Activated naive CD8-positive, alpha-beta T cell treated with anti-CD3 and anti-CD28 coated beads, Interleukin-2, amount 50 U/mL, for 16 hours (primary cell): Measurements from ENCODE around the gene SPIN1.

Source experiments
- DNase-seq: peaks from one replicate; pipeline ENCODE4 v3.0.0-alpha.2; 2020; ENCODE audit warnings: low read depth, low spot score

SPIN1 gene

DNA sequence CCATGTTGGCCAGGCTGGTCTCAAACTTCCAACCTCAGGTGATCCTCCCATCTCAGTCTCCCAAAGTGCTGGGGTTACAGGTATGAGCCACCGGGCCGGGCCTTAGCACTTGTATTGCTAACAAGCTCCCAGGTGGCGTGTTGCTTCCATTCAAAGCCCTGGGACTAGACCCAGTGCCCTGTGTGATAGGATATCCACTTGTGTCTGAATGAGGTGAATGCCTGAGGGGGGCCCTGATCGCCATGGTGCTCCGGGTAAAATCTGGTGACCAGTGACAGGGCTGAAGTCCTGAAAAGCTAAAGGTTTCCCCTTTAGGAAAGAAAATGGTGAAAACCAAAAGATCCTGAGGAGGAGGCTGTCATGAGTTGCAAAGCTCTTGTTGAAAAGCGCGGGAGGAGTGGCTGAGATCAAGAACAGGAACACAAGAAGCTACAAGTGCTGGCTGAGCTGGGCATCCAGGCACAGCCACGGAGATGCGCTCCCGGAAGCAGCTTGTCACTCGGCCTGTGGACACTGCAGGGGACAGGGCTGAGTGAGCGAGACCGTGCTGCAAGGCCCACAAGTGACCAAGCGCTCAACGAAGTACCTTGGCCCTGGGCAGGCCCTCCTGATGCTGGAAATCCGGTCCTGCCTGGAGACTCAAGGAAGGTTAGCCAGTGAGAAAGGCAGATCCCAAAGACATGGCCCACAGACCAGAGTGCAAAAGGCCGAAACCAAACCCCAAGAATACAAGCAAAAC lies 106.9 kb downstream of the SPIN1 start:
- no peak for DNase-seq

- no peak for DNase-seq
Measured at GRCh38 chr9:88497224-88497623, 109.0 kb downstream of the SPIN1 start.

GRCh38 chr9:88498880-88499279 lies 110.6 kb downstream of the SPIN1 start:
- no peak for DNase-seq

GRCh38 chr9:88501086-88501485 lies 112.8 kb downstream of the SPIN1 start:
- DNase-seq: no peak

DNA sequence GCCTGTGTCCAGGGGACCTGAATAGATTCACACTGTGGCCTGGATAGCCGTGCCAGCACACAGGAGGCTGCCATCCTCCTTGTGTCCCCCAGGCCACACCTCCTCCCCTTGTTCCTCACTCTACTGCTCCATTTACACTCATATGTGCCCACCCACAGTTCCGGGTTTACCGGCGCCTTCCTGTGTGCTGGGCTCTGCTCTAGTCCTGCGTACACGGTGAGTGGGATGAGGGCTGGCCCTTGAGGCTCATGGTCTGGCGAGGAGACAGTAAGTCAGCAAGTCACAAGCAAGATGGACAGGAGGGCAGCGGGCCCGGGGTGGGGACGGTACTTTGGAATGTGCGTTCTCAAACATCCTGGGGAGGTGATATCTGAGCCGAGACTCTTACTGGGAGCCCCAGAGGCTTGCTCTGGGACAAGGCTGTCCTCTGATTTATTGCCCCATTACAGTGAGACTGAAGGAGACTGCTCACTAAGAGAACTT lies 114.3 kb downstream of the SPIN1 start:
- no peak for DNase-seq

GRCh38 chr9:88503081-88503844 lies 115.0 kb downstream of the SPIN1 start:
- no peak for DNase-seq

DNA sequence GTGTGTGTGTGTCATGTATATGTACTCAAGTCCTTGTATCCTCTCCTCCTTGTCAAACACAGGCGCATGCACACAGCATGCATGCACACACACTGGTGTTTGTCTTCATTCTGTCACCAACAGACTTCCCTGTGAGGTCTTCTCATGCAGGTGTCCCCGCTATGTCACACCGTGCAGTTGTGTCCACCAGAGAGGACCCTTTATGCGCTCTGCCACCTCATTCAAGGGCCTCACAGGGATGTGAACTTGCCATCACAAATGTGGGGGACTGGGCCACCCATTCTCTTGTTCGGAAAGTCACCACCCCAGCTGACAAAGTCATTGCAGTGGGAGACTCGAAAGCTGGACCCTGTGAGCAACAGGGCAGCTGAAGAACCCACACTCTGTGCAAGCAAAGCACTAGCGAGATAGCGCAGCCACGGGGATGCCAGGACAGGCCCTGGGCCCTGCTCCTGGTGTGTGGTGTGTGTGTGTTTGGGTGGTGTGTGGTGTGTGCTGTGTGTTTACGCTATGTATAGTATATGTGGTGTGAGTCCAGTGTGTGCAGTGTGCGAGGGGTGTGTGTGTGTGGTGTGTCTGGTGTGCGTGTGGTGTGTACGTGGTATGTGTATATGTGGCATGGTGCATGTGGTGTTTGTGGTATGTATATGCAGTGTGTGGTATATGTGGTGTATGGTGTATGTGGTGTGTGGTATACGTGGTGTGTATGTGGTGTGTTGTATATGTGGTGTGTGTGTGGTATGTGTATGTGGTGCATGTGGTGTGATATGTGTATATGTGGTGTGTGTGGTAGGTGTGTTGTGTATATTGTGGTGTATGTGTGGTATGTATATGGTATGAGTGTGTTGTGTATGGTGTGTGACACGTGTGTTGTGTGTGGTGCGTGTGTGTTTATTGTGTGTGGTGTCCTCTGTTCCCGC lies 115.9 kb downstream of the SPIN1 start:
- no peak for DNase-seq

DNA sequence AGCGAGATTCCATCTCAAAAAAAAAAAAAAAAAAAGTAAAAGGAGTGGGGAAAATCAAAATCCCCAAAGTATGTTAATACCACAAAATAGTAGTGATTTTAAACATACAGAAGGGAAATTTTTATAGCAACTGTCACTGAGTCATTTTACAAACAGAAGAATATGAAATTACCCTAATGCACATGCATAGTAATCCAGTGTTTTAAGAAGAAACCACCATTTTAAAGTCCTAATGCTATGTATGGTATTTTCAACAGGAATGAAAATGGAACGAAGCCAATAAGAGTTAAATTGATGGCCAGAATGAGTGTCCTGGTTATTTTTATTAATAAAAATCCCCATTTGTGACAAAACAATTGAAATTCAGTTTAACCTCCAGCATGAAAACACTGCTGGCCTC lies 120.1 kb downstream of the SPIN1 start:
- no peak for DNase-seq

- DNase-seq: no peak
Measured at GRCh38 chr9:88511906-88512305, 123.7 kb downstream of the SPIN1 start.

DNA sequence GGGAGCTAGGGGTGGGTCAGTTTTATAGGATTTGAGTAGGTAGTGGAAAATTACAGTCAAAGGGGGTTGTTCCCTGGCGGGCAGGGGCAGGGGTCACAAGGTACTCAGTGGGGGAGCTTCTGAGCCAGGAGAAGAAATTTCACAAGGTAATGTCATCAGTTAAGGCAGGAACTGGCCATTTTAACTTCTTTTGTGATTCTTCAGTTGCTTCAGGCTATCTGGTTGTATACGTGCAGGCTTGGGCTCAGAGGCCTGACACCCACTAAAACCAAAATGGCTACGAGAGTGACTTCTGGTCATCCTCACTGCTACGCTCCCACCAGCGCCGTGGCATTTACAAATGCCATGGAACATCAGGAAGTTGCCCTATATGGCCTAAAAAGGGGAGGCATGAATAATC lies 126.0 kb downstream of the SPIN1 start:
- DNase-seq: no peak

DNA sequence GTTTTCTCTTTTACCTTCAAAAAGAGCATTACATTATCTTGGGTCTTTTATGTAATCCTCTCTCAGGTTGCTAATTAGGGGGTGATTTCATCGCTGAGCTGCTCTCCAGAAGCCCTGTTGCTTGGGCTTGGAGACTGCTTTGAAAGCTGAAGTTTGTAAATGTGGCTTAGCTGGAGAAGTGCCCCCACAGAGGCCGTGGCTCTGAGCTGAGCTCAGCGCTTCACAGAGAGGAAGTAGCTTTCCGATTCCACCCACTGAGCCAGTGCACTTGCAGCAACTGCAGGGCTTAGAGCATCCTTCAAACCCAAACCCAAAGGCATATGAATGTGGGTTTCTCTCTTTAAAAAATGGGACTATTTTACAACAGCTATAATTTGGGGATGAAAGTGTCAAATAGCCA lies 133.1 kb downstream of the SPIN1 start:
- DNase-seq: no peak

GRCh38 chr9:88522360-88522759 lies 134.1 kb downstream of the SPIN1 start:
- DNase-seq: no peak

DNA sequence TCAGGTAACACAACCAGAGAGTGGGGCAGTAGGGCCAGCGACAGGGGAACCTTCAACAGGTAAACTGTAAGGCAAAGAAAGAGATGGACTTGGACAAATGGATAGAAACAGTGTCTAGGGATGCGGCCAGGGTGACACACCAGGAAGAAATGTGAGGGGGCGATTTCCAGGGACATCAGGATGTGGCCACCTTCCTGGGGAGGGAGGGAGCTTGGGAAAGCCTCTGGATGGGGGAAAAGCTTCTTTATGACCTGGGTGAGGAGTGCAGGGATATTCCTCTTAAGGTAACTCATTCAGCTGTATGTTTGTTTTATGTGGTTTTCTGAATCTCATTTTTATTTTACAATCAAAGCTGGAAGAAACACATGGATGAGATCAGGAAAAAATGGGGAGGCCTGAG lies 134.8 kb downstream of the SPIN1 start:
- DNase-seq: no peak

DNA sequence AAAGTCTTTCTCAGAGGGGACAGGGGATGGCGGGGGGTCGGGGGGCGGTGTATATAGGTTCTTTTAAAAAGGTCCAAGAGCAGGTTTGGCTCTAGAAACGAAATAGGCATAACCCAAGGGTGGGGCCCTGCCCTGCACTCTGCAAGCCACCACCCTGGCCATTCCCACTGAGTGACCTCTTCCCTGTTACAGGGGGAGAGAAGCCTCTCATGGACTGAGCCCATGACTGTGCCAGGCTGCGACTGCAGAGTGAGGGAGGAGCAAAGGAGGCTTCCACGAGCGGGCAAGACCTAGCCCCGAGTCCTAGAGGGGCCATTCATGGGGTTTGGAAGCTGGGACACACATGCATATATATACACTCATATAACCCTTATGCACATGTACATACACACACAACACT lies 136.7 kb downstream of the SPIN1 start:
- DNase-seq: no peak

GRCh38 chr9:88527618-88528017 lies 139.4 kb downstream of the SPIN1 start:
- DNase-seq: no peak
